ENCODE results near the gene EBLN2. TPM values are rescaled to one million over a fixed set of nuclear protein-coding genes. Genes with fewer than 3 reads are reported as not detected.

Gene EBLN2
- 11.0 TPM for total RNA-seq

GRCh38 chr3:73061416-73061815 lies at the start of gene EBLN2:
EBLN2 (plus strand) TSS chr3:73061659; CDS start chr3:73062082, 423 bp downstream.
- DNase-seq (ENCODE audit: low spot score), result no peak

DNA sequence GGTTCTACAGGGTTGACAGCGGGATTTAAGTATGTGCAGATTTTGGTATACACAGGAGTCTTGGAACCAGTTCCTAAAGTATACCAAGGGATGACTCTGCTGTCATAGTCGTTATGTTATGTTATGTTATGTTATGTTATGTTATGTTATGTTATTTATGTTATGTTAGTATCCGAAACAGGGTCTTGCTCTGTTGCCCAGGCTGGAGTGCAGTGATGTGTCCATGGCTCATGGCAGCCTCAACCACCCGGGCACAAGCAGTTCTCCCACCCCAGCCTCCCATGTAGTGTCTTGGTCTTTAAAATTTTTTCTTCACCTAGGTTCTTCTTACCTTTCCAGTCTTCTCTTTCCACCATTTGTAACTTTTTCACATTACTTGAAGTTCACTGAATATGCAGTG lies 43.2 kb upstream of the EBLN2 start:
- no peak for DNase-seq (ENCODE audit: low spot score)

DNA sequence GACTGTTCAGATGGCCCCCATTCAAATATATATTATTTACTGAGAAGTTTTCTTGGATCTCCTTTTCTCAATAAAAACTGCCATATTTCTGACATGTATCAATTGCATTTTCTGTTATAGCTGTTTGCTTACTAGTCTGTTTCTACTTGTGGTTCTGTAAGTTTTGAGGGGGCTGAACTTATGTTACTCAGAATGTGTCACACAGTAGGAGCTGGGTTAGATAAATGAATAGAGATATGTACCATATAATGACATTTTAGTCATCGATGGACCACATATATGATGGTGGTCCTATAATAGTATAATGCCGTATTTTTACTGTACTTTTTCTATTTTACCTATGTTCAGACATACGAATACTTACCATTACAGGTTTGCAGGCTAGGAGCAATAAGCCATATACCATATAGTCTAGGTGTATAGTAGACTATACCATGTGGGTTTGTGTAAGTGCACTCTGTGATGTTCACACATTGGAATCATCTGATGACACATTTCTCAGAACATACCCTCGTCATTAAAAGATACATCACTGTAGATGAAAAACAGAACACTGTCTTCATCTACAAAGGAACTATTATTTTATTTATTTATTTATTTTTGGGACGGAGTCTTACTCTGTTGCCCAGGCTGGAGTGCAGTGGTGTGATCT lies 42.5 kb upstream of the EBLN2 start:
- DNase-seq (ENCODE audit: low spot score), result no peak

DNA sequence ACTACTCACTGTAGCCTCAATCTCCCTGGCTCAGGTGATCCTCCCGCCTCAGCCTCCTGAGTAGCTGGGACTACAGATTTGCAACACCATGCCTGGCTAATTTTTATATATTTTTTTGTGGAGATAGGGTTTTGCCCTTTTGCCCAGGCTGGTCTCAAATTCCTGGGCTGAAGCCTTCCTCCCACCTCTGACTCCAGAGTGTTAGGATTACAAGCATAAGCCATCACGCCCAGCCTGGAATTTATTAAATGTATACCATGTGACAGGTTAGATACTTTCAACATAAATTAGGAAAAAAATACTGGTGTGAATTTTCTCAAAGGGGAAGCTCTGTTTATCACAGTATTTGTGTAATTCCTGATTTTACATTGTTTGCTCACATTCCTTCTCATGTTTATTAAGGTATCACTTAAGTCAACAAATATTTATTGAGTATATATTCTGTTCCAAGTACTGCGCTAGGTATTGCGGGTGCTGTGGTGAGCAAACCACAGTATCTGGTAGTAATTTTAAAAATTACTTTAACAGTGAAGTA lies 40.1 kb upstream of the EBLN2 start:
- no peak for DNase-seq (ENCODE audit: low spot score)

DNA sequence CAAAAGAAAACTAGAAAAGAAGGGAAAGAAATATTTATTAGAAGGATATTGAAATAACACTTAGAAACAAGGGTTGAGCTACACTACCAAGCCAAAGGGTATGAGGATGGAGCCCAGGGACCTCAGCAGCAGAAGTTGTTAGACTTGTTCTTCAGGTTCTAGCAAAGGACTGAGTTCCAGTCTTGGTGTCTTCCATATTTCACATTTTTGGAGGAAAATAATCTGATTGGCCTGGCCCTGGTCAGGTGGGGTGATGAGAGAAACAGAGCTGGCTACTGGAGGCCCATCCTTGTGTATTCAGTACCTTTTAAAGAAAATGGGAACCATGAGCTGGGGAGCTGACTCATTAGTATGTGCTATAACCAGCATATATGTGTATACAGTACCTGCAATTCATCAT lies 36.6 kb upstream of the EBLN2 start:
- no peak for DNase-seq (ENCODE audit: low spot score)

DNA sequence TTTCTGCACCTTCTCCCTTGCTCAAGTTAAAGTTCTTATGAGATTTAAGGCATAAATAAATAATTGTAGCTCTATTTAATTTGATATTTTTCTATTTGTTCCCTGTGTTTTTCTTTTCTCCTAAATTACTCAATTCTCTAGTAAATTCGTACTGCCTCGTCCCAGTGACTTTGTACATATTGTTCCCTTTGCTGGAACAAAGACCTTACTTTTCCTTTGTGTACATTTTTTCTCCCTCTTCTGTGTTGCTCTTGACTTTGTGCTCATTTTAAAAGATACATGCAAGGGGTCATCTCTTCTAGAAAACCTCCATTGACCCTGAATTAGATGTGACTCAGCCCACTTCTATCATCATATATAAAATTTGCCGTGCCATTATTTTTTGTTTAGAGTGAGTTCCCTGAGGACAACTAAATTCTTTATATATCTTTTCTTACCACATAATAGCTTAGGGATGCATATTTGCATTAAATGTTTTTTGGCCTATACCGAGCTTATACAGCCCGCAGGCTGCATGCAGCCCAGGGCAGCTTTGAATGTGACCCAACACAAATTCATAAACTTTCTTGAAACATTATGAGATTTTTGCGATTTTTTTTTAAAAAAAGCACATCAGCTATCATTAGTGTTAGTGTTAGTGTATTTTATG lies 35.2 kb upstream of the EBLN2 start:
- DNase-seq (ENCODE audit: low spot score), result no peak

GRCh38 chr3:73026760-73027113 lies 34.7 kb upstream of the EBLN2 start:
- DNase-seq (ENCODE audit: low spot score), result no peak

- DNase-seq (ENCODE audit: low spot score), result no peak
These were observed 32.7 kb upstream of the EBLN2 start for GRCh38 chr3:73028803-73029202.

GRCh38 chr3:73029321-73029796 lies 32.1 kb upstream of the EBLN2 start:
- DNase-seq (ENCODE audit: low spot score), result no peak

DNA sequence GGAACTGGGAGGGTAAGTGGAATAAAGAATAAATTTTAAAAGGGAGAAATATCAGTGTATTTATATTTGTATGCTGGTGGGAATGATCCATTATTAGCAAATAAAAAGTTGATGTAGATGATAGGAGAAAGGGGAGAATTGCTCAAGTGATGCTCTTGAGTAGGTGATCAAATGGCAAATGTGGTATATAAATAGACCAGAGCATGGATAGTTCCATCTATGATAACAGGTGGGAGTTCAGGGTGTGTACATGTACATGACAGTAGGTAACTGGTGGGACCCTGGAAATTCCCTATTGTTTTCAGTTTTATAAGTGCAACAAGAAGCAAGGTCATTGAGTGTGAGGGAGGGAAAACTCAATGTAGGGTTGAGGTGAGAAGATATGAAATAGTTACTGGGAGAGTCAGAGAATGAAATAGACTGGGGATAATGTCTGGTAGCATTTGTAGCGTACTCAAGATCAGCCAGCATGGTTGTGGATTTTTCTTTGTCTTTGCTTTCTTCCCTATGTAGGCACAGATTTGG lies 31.3 kb upstream of the EBLN2 start:
- DNase-seq (ENCODE audit: low spot score), result no peak

GRCh38 chr3:73031573-73032103 lies 29.8 kb upstream of the EBLN2 start:
- DNase-seq (ENCODE audit: low spot score), result no peak

- DNase-seq (ENCODE audit: low spot score), result no peak
These were observed 24.5 kb upstream of the EBLN2 start for GRCh38 chr3:73036694-73037591.

DNA sequence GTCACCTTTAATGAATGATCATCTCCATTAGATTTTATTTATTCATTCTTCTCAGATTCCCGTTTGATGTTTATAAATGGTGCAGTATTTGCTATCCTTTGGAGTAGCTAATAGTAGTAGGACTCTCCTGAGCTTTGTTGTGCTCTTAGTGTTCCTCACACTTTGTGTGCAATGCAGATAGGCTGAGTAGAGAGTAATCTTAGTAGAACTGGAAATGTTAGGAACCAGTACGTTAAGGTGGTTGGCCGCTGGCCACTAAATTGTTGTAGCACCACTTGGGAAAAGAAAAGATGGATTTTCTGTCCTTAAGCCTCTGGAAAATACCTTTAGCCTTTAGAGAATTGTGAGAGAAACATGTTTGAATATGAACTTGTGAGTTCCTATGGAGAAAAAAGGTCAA lies 19.9 kb upstream of the EBLN2 start:
- DNase-seq (ENCODE audit: low spot score), result no peak

DNA sequence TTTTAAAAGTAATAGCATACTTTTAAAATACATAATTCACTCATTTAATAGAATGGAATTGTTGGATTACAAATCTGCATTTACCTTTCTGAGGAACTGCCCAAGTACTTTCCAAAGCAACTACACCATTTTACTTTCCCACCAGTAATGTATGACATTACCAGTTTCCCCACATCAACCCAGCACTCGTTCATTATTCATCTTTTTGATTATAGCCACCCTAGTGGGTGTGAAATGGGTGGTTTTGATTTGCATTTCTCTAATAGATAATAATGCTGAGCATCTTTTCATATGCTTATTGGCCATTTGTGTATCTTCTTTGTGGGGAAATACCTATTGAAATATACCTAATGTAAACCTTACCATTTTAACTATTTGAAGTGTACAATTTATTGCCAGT lies 18.0 kb upstream of the EBLN2 start:
- DNase-seq (ENCODE audit: low spot score), result no peak

DNA sequence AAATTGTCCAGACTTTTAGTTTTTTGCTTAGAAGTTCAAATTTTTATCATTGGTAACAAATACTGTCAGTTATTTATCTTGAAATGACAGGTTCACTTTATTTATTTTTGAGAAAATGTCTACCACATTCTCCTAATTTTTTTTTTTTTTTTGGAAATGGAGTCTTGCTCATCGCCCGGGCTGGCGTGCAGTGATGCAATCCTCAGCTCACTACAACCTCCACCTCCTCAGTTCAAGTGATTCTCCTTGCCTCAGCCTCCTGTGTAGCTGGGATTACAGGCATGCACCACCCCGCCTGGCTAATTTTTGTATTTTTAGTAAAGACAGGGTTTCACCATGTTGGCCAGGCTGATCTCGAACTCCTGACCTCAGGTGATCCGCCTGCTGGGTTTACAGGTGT lies 16.1 kb upstream of the EBLN2 start:
- DNase-seq (ENCODE audit: low spot score), result no peak

DNA sequence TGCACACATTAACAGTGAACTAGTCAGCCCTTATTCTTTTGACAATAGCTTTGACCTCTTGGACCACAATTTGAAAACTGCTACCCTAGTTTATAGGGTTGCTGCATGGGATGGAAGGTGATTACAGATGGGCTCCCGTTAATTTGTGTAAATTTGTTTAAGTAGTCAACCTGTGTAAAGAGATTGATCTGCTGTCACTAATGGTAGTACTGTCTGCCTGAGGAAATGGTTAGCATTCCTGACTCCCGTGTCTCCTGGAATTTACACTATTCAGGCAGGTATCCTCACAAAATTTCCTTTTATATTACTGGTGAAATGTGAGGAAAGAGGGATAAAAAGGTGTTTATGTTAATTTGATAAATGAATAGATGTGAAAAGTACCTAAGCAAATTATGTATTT lies 15.3 kb upstream of the EBLN2 start:
- DNase-seq (ENCODE audit: low spot score), result no peak

- no peak for DNase-seq (ENCODE audit: low spot score)
These were observed 12.1 kb upstream of the EBLN2 start for GRCh38 chr3:73049319-73049718.

GRCh38 chr3:73052857-73053256 lies 8.6 kb upstream of the EBLN2 start:
- DNase-seq (ENCODE audit: low spot score), result no peak

GRCh38 chr3:73055583-73055982 lies 5.9 kb upstream of the EBLN2 start:
- no peak for DNase-seq (ENCODE audit: low spot score)

GRCh38 chr3:73056014-73056844 lies 5.2 kb upstream of the EBLN2 start:
- DNase-seq (ENCODE audit: low spot score), result no peak

- no peak for DNase-seq (ENCODE audit: low spot score)
These were observed 4.7 kb upstream of the EBLN2 start for GRCh38 chr3:73056845-73057150.
